HCT116 (cell line): ENCODE data around the gene AK2. TPM values are rescaled to one million over a fixed set of nuclear protein-coding genes. Genes with fewer than 3 reads are reported as not detected.

Experiments used
- ATAC-seq: fragments of 200-7000 bp; cut with Tn5 transposase; 2 replicates; pipeline ENCODE4 v1.9.1; 2020; ENCODE audit warnings: mild to moderate bottlenecking, moderate library complexity
- BruUV-seq: library from RNA; stranded (reverse); fragments of 400-500 nt; replicated peaks from 2 replicates; lab custom pipeline; 2021; lab: Mats Ljungman, UMichigan
- CTCF ChIA-PET: fragments of 300-600 bp; sonication (Branson Sonifier 250); formaldehyde crosslinking; loops from one replicate; lab custom pipeline; 2021; ENCODE audit warnings: antibody characterized with exemption; lab: Charles Lee
- POLR2A ChIA-PET: fragments of 300-600, 350-600 bp; sonication (Branson Sonifier 250); formaldehyde crosslinking; loops from one replicate; lab custom pipeline; 2021; ENCODE audit warnings: antibody characterized with exemption; lab: Charles Lee
- RAD21 ChIA-PET, 2 experiments: fragments of 300-600 bp; sonication (Branson Sonifier 250); formaldehyde crosslinking; loops; one replicate each; lab custom pipeline; 2023; ENCODE audit warnings: low total read pairs in 2 of 2; ENCODE audit not compliant: uncharacterized antibody in 2 of 2, unreplicated experiment in 2 of 2, low non-redundant PET in 1 of 2; lab: Charles Lee
- DNase-seq: peaks from one replicate; pipeline ENCODE4 v3.0.0-alpha.2; 2010; ENCODE audit warnings: low read depth, low spot score
- H2AFZ ChIP-seq: fragments of 200-600 bp; shearing (Covaris generic), sonication (generic); 2 replicates; pipeline ENCODE4 v1.6.1; 2017; ENCODE audit warnings: low read depth, mixed run types, mixed read lengths, antibody characterized with exemption, low read length; ENCODE audit not compliant: poor library complexity, severe bottlenecking
- H3K27ac ChIP-seq: 2 replicates; pipeline ENCODE4 v1.5.1; 2012; ENCODE audit warnings: low read depth, low read length
- H3K27me3 ChIP-seq: fragments of 200-600 bp; sonication (generic); 2 replicates; pipeline ENCODE4 v1.6.1; 2016; ENCODE audit warnings: mixed run types, low read length, mixed read lengths; ENCODE audit not compliant: insufficient read depth
- H3K36me3 ChIP-seq, 2 experiments: fragments of 200-500 bp in 1 of 2; fragments of 200-600 bp in 1 of 2; sonication (Bioruptor generic) in 1 of 2; sonication (generic) in 1 of 2; 2 replicates each; pipeline versions ENCODE4 v1.5.1 to v1.6.1; 2014 to 2016; ENCODE audit warnings: low read length in 2 of 2, inconsistent platforms in 1 of 2, mixed read lengths in 1 of 2, mixed run types in 1 of 2; ENCODE audit not compliant: insufficient read depth in 2 of 2, control insufficient read depth in 1 of 2
- H3K4me1 ChIP-seq, 2 experiments: fragments of 200-600 bp in 1 of 2; sonication (generic) in 1 of 2; 2 replicates each; pipeline versions ENCODE4 v1.5.1 to v1.6.1; 2012 to 2017; ENCODE audit warnings: low read length in 2 of 2, inconsistent platforms in 1 of 2, mild to moderate bottlenecking in 1 of 2, mixed read lengths in 1 of 2, mixed run types in 1 of 2, moderate library complexity in 1 of 2; ENCODE audit not compliant: insufficient read depth in 2 of 2, control insufficient read depth in 1 of 2
- H3K4me2 ChIP-seq: fragments of 200-600 bp; sonication (generic); 2 replicates; pipeline ENCODE4 v1.6.1; 2017; ENCODE audit warnings: mixed run types, low read length, mixed read lengths
- H3K4me3 ChIP-seq, 2 experiments: fragments of 200-600 bp in 1 of 2; sonication (generic) in 1 of 2; replicated peaks in 1 of 2; 2 replicates each; pipeline ENCODE4 v1.5.1; 2011 to 2016; ENCODE audit warnings: low read length in 2 of 2, control low read depth in 1 of 2, low read depth in 1 of 2, mild to moderate bottlenecking in 1 of 2, mixed read lengths in 1 of 2, mixed run types in 1 of 2
- H3K79me2 ChIP-seq: fragments of 200-600 bp; sonication (generic); 2 replicates; pipeline ENCODE4 v1.6.1; 2017; ENCODE audit warnings: mild to moderate bottlenecking, mixed run types, low read length, moderate library complexity, mixed read lengths; ENCODE audit not compliant: insufficient read depth
- H3K9ac ChIP-seq: fragments of 200-600 bp; sonication (generic); 2 replicates; pipeline ENCODE4 v1.6.1; 2016; ENCODE audit warnings: low read length, mixed read lengths
- H3K9me2 ChIP-seq: fragments of 200-600 bp; sonication (generic), shearing (Covaris generic); 2 replicates; pipeline ENCODE4 v1.6.1; 2017; ENCODE audit warnings: mixed run types, mild to moderate bottlenecking, moderate library complexity; ENCODE audit not compliant: insufficient read depth
- H3K9me3 ChIP-seq, 2 experiments: fragments of 200-500 bp in 1 of 2; fragments of 200-600 bp in 1 of 2; sonication (Bioruptor generic) in 1 of 2; sonication (generic) in 1 of 2; 2 replicates each; pipeline ENCODE4 v1.6.1; 2014 to 2017; ENCODE audit warnings: low read length in 2 of 2, mixed read lengths in 2 of 2, inconsistent platforms in 1 of 2, low read depth in 1 of 2, mild to moderate bottlenecking in 1 of 2, mixed run types in 1 of 2, moderate library complexity in 1 of 2; ENCODE audit not compliant: control insufficient read depth in 1 of 2, insufficient read depth in 1 of 2
- H4K20me1 ChIP-seq: fragments of 200-600 bp; sonication (generic), shearing (Covaris generic); 2 replicates; pipeline ENCODE4 v1.6.1; 2017; ENCODE audit warnings: mixed run types, mild to moderate bottlenecking, moderate library complexity; ENCODE audit not compliant: insufficient read depth
- CBX3 ChIP-seq: IDR thresholded peaks from 2 replicates; pipeline ENCODE4 v1.6.1; 2012; ENCODE audit warnings: low read depth
- CEBPB ChIP-seq: IDR thresholded peaks from 2 replicates; pipeline ENCODE4 v1.6.1; 2012; ENCODE audit warnings: low read depth
- EGR1 ChIP-seq: IDR thresholded peaks from 2 replicates; pipeline ENCODE4 v1.6.1; 2012; ENCODE audit warnings: low read depth
- ELF1 ChIP-seq: IDR thresholded peaks from 2 replicates; pipeline ENCODE4 v1.6.1; 2012; ENCODE audit warnings: low read depth, borderline replicate concordance
- EZH2phosphoT487 ChIP-seq: fragments of 200-600 bp; IDR thresholded peaks from 2 replicates; pipeline ENCODE4 v1.6.1; 2018; ENCODE audit warnings: antibody characterized with exemption, borderline replicate concordance
- FOSL1 ChIP-seq: IDR thresholded peaks from 2 replicates; pipeline ENCODE4 v1.6.1; 2012; ENCODE audit warnings: low read depth
- JUND ChIP-seq: IDR thresholded peaks from 2 replicates; pipeline ENCODE4 v1.6.1; 2012
- MAX ChIP-seq: IDR thresholded peaks from 2 replicates; pipeline ENCODE4 v1.6.1; 2012
- POLR2A ChIP-seq: IDR thresholded peaks from 2 replicates; pipeline ENCODE4 v1.7.0; 2011; ENCODE audit warnings: borderline replicate concordance; ENCODE audit not compliant: insufficient read depth, insufficient read length; ENCODE audit errors: extremely low read depth
- SIN3A ChIP-seq: IDR thresholded peaks from 2 replicates; pipeline ENCODE4 v1.6.1; 2012; ENCODE audit warnings: low read depth
- SP1 ChIP-seq: IDR thresholded peaks from 2 replicates; pipeline ENCODE4 v1.6.1; 2012; ENCODE audit warnings: low read depth
- SRF ChIP-seq: IDR thresholded peaks from 2 replicates; pipeline ENCODE4 v1.6.1; 2012; ENCODE audit warnings: low read depth
- TCF7L2 ChIP-seq: IDR thresholded peaks from 2 replicates; pipeline ENCODE4 v1.7.0; 2011; ENCODE audit warnings: borderline replicate concordance, inconsistent platforms; ENCODE audit not compliant: insufficient read depth, insufficient read length; ENCODE audit errors: extremely low read depth
- YY1 ChIP-seq: IDR thresholded peaks from 2 replicates; pipeline ENCODE4 v1.6.1; 2011; ENCODE audit warnings: low read length, low read depth, moderate library complexity, mild to moderate bottlenecking; ENCODE audit not compliant: insufficient replicate concordance; ENCODE audit errors: extremely low read depth
- ZFX ChIP-seq: fragments of 450-650 bp; IDR thresholded peaks from 2 replicates; pipeline ENCODE4 v1.6.1; 2017
- intact Hi-C: fragments of 100-400 bp; cut with micrococcal nuclease; formaldehyde crosslinking; loops from 2 replicates; pipeline ENCODE4 v1.10.0; 2022
- total RNA-seq: library from RNA; stranded (reverse); gene quantifications from one replicate; pipeline ENCODE4 v1.2.1, GENCODE V29; 2021; ENCODE audit not compliant: unreplicated experiment
- TF ChIP-seq, protein P1 (sequence below): IDR thresholded peaks from 2 replicates; pipeline ENCODE4 v1.6.1; 2012
- TF ChIP-seq, protein P2 (sequence below), 3 experiments: fragments of 200-600 bp in 1 of 3; sonication (generic) in 1 of 3; IDR thresholded peaks in 2 of 3; conservative IDR thresholded peaks in 1 of 3; 2 replicates each; pipeline ENCODE4 v1.5.1; 2012 to 2017; ENCODE audit warnings: low read depth in 2 of 3, low read length in 2 of 3, antibody characterized with exemption in 1 of 3, borderline replicate concordance in 1 of 3, control low read depth in 1 of 3, mild to moderate bottlenecking in 1 of 3, mixed read lengths in 1 of 3, mixed run types in 1 of 3, moderate library complexity in 1 of 3; ENCODE audit not compliant: insufficient read depth in 1 of 3

AK2 gene
- total RNA-seq, 1 experiment from 2014 or later = 233 TPM

- TF ChIP-seq YY1 (no peak), SIN3A (no peak), SRF (no peak)
Observed at GRCh38 chr1:33041026-33041425, 4.3 kb upstream of the AK2 start (continued).

- Histone ChIP-seq H3K27ac (no peak overlapping the region), H2AFZ (no peak overlapping the region), H3K9ac (no peak overlapping the region), H3K4me2 (no peak overlapping the region), H3K4me3 (no peak overlapping the region), H3K27me3 (no peaks in the 10 kb centered on the region), H3K9me3 (no peaks in the 10 kb centered on the region), H3K79me2 (peaks cover 18% of the 10 kb centered on the region), H4K20me1 (0 out of 2 replicates have a peak, but pooled peaks cover 4% of the 10 kb centered on the region), H3K9me2 (no peaks in the 10 kb centered on the region), H3K36me3 (no peaks in the 10 kb centered on the region; a peak in 1 of 4 replicates), H3K4me1 (peaks cover 10 to 13% of the 10 kb centered on the region in 2 experiments; a peak in 3 of 4 replicates)
- intact Hi-C loops = loop anchor here (5.0 kb wide), 1 partner anchor 223 kb away; the partner anchor contains the start of genes S100PBP and YARS1
- DNase-seq = no peak
- BruUV-seq = no TSS peak
- RAD21 ChIA-PET = no interaction called here
- no peak for ATAC-seq
- CTCF ChIA-PET = no interaction called here
- POLR2A ChIA-PET = no interaction called here
- TF ChIP-seq SIN3A = no peak
- TF ChIP-seq CEBPB = no peak
- no peak for TF ChIP-seq SRF
- no peak for TF ChIP-seq POLR2A
- no peak for TF ChIP-seq SP1
- TF ChIP-seq MAX = no peak
- TF ChIP-seq, protein P1, sequence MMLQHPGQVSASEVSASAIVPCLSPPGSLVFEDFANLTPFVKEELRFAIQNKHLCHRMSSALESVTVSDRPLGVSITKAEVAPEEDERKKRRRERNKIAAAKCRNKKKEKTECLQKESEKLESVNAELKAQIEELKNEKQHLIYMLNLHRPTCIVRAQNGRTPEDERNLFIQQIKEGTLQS = no peak
- TF ChIP-seq, protein P2, sequence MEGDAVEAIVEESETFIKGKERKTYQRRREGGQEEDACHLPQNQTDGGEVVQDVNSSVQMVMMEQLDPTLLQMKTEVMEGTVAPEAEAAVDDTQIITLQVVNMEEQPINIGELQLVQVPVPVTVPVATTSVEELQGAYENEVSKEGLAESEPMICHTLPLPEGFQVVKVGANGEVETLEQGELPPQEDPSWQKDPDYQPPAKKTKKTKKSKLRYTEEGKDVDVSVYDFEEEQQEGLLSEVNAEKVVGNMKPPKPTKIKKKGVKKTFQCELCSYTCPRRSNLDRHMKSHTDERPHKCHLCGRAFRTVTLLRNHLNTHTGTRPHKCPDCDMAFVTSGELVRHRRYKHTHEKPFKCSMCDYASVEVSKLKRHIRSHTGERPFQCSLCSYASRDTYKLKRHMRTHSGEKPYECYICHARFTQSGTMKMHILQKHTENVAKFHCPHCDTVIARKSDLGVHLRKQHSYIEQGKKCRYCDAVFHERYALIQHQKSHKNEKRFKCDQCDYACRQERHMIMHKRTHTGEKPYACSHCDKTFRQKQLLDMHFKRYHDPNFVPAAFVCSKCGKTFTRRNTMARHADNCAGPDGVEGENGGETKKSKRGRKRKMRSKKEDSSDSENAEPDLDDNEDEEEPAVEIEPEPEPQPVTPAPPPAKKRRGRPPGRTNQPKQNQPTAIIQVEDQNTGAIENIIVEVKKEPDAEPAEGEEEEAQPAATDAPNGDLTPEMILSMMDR (IDR thresholded peaks at IDR 0.05 in 2 of 3, conservative IDR thresholded peaks at IDR 0.05 in 1 of 3; ENCODE audit: borderline replicate concordance in 1 of 3, insufficient read depth in 1 of 3, low read depth in 2 of 3, low read length in 2 of 3) = no peak
- TF ChIP-seq CBX3 = no peak
- no peak for TF ChIP-seq FOSL1
- TF ChIP-seq ZFX = no peak
- no peak for TF ChIP-seq JUND
- no peak for TF ChIP-seq TCF7L2
- no peak for TF ChIP-seq EGR1
- TF ChIP-seq ELF1 = no peak
- no peak for TF ChIP-seq EZH2phosphoT487
- TF ChIP-seq, all 23 proteins: peak for 0
Observed at GRCh38 chr1:33039840-33040239, 3.2 kb upstream of the AK2 start.
